RWPE1 (cell line): Measurements from ENCODE around the gene SART3.

Experiments used
- CTCF ChIA-PET: fragments of 350-600 bp; sonication (Branson Sonifier 250); formaldehyde crosslinking; extraction: SDS; loops from one replicate; lab custom pipeline; 2021; lab: Yijun Ruan, JAX
- POLR2A ChIA-PET: fragments of 400-600 bp; formaldehyde crosslinking; extraction: SDS; loops from one replicate; lab custom pipeline; 2020; ENCODE audit warnings: antibody characterized with exemption; ENCODE audit not compliant: low non-redundant PET; lab: Yijun Ruan, JAX
- DNase-seq: peaks from one replicate; pipeline ENCODE4 v3.0.0; 2012; ENCODE audit warnings: low spot score
- H3K27ac ChIP-seq: fragments of 450-650 bp; 2 replicates; pipeline ENCODE4 v1.5.1; 2017
- CTCF ChIP-seq: fragments of 450-650 bp; conservative IDR thresholded peaks from 2 replicates; pipeline ENCODE4 v1.5.1; 2017; ENCODE audit warnings: low read depth, mild to moderate bottlenecking

Gene SART3

GRCh38 chr12:108600702-108601007 is 39.7 kb upstream of the SART3 start:
- ChIA-PET CTCF (interaction anchor here (0.7 to 1.6 kb wide), 2 partner anchors 17 to 136 kb away, joined by 4 to 5 read pairs; no protein-coding TSS in a partner anchor), POLR2A (no interaction called here)
- TF ChIP-seq CTCF, result no peak
- no peak for DNase-seq
- no peak overlapping the region for H3K27ac ChIP-seq

GRCh38 chr12:108599948-108600701 is 39.2 kb upstream of the SART3 start:
- POLR2A ChIA-PET, result no interaction called here
- TF ChIP-seq CTCF, result no peak
- DNase-seq, result no peak
- CTCF ChIA-PET, result interaction anchor here (0.7 to 1.6 kb wide), 2 partner anchors 18 to 135 kb away, joined by 4 to 5 read pairs; no protein-coding TSS in a partner anchor
- no peak overlapping the region for H3K27ac ChIP-seq

GRCh38 chr12:108599541-108599940 is 38.6 kb upstream of the SART3 start:
- POLR2A ChIA-PET, result no interaction called here
- CTCF ChIA-PET, result interaction anchor here (1.6 kb wide), 1 partner anchor 18 kb away, joined by 5 read pairs; no protein-coding TSS in a partner anchor
- no peak for TF ChIP-seq CTCF
- no peak for DNase-seq
- H3K27ac ChIP-seq, result no peak overlapping the region

- TF ChIP-seq CTCF, result no peak
- ChIA-PET CTCF (interaction anchor here (0.6 kb wide), 1 partner anchor 200 kb away, joined by 5 read pairs; no protein-coding TSS in a partner anchor), POLR2A (no interaction called here)
- DNase-seq, result no peak
- no peak overlapping the region for H3K27ac ChIP-seq
Observed at GRCh38 chr12:108598553-108599250, 37.7 kb upstream of the SART3 start.

- ChIA-PET POLR2A (no interaction called here), CTCF (interaction anchor here (0.6 kb wide), 1 partner anchor 201 kb away, joined by 5 read pairs; no protein-coding TSS in a partner anchor)
- no peak for TF ChIP-seq CTCF
- no peak for DNase-seq
- H3K27ac ChIP-seq, result no peak within 1 kb of the TSS
Observed at GRCh38 chr12:108597559-108598471, 36.8 kb upstream of the SART3 start, which contains the start of gene TMEM119. TMEM119 (minus strand) TSS chr12:108598084; CDS start chr12:108592383, 5,701 bp downstream.
